HG03039 (cell line): Measurements from ENCODE around the gene FZD10.

Experiments used
- ATAC-seq: cut with Tn5 transposase; IDR thresholded peaks from one replicate; pipeline ENCODE4 v1.9.1; 2021; ENCODE audit warnings: mild to moderate bottlenecking, moderate library complexity; ENCODE audit not compliant: unreplicated experiment

The FZD10 gene

DNA sequence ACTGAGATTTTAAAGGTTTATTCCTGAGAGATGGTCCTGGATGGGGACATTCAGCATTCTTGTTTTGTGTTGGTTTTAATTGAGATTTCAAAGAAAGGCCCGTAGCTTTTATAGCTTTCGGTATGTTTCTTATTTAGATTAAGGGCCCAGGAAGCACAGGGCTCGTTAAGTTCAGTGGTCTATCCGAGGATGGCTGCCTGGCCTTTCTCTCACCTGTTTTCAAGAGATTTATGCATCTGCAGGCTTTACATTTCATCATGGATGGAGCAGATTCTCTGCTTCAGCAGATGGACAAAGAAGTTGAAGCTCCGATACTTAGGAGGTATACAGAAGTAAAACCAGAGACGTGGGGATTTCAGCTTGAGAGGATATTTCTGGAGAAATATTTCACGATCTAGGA lies 16.0 kb downstream of the FZD10 start:
- ATAC-seq = no peak

DNA sequence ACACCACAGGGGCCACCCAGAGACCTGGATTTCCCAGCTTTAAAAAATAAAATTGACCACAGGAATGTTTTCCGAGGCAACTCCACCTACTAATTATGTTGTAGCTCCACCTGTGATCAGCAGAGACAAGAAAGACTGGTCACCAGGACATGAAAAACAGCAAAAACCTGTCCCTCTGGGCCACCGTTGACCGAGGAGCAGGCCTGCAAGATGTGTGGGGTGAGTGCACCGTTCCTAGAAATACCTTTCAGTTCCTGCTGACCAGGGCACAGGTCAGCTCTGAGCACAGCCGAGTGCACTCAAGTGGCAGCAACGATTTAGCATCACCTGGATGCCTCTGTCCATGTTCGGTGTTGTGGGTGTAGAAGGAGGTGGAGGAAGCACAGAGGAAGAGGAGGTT lies 16.9 kb downstream of the FZD10 start:
- ATAC-seq = no peak

- ATAC-seq = no peak
Observed at GRCh38 chr12:130179621-130180020, 17.4 kb downstream of the FZD10 start.

GRCh38 chr12:130181211-130181610 lies 18.9 kb downstream of the FZD10 start:
- no peak for ATAC-seq

DNA sequence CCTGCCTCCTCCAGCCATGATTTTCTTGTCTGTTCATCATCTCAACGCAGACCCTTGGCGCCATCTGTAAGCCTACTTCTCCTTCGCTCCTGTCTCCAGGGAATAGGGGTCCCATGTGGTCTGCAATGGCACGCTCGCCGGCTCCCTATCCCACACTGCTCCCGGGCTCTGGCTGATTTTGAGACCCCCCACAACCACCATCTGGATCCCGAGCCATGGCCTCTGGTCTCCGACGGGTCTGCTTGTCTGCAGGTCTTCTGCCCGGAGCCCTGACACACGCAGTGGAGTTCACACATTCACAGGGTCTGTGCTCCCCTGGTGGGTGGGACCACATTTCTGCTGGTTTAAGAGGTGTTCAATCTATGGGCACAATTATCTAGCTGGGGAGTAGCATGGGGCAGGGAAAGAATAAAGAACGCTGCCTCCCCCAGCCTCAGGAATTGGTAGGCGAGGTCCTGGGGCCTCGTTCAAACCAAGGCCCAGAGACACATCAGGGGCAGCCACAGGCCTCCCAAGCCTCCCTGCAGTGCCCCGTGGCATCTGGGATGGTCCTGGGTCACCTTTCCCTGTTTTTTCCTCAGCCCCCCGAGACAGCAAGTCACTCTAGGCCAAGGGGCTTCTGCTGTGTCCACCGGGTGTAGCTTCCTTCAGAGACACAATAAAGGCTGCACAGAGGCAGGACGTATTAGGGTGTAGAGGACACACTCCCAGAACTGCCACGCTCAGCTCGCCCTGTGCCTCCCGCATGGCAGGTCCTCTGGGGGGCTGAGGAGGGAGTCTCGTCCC lies 21.5 kb downstream of the FZD10 start:
- ATAC-seq = no peak

DNA sequence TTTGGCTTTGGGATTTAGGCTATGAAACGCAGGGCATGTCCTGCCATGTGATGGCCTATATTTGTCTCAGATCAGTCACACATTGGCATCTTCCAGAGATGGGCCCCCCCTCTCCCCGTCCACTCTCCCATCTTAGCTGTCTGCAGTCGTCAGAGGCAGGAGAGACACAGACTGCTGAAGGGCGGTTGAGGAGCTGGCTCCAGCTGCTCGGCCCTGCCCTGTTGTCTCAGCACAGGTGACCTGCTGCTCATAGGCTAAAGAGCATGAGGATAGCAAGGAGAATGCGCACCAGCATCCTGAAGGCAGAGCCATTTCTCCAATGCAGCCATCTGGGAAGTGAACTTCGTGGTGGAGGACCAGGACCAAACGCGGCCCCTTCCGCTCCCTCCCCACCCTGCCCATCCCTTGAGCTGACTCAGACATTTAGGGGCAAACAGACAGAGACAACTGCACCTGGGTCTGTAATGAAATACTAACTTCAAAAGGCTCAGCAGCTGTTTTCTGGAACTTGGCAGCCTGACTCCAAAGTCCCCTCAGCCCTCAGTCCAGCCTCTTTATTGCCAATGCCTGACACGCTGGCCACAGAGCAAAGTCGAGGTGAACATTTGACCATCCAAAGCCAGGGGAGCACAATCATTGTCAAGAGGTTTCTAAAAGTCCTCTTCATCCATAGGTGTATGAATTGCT lies 22.3 kb downstream of the FZD10 start:
- no peak for ATAC-seq

DNA sequence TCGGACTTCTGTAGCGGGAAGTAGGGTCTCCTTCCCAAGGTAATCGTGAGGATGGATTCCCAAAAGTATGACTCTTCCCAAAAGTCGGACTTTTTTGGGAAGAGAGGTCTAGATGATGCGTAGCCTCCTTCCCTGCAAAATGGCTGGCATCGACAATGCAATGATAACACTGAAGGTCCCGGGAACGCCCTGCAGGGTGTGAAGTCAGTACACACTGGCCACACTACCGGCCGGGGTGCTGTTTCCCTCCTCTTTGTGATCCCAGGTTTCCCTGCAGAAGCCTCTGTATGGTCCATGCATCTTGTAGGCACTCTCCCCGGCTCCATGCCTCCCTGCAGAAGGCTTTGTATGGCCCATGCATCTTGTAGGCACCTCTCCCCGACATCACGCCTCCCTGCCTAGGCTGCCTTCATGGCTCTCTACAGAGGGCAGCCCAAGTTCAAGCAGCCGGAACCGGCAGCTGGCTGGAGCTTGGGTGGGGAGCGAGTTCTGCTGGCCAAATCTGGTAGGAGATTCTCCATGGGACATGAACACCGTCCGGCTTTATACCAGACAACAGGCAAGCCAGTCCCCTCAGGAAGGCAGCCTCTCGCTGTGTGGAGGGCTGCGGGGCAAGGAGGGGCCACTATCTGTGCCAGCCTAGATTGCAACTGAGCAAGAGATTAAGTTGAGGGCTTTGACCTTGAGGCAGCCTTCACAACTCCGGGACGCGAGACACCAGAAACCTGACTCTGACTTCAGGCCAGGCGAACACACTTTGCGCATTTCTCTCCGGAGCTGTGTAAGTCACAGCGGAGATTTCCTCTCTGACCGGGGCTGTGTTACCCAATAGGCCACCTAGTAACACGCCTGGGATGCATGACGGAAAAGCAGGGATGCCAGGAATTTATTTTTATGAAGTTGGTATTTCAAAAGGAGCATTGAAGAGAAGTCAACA lies 23.5 kb downstream of the FZD10 start:
- no peak for ATAC-seq

GRCh38 chr12:130186651-130187268 lies 24.5 kb downstream of the FZD10 start:
- no peak for ATAC-seq

DNA sequence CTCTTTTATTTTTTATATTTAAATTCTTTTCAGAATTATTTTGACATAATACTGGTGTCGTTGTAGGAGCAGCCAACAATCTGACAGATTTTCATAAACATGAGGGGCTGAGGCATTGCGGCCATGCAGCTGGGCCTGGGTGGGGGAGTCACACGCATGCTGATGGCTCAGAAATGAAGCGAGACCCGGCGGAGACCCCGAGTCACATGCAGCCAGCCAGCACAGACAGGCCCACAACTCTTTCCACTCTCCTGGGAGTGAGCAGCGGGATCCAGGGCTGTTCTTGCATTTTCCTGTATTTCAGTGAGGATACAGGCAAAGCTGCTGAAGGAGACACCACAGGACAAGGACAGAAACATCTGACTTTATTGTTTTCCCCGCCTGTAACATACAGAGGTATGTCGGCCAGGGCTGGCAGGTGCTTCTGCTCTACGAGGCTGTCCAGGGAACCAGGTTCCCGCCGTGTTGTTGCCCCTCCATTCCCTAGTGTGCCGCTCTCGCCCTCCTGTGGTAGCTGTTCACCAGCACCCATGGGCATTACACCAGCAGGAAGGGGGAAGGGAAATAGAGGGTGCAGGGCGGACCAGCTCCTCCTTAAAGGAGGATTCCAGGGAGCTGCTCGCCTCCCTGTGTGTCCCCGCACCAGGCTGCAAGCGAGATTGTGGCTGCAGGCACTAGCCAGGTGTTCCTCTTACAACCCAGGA lies 30.5 kb downstream of the FZD10 start:
- ATAC-seq = no peak

DNA sequence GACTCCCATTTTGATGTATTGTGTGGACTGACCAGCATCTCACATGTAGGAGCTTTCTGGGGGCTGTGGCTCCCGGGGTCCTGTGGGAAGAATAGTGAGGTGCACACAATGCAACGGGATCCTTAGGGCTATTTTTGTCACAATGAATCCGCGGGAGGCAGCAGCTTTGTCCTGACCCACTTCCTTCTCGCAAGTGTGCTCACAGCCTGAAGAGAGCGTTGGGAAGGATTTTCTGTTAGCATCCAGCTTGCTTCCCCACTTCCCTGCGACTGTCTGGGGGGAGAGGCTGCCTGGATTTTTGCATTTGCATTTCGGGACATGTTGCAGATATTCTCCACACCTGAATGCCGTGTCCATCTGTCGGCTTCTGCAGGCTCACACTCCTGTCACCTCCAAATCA lies 31.9 kb downstream of the FZD10 start:
- no peak for ATAC-seq

DNA sequence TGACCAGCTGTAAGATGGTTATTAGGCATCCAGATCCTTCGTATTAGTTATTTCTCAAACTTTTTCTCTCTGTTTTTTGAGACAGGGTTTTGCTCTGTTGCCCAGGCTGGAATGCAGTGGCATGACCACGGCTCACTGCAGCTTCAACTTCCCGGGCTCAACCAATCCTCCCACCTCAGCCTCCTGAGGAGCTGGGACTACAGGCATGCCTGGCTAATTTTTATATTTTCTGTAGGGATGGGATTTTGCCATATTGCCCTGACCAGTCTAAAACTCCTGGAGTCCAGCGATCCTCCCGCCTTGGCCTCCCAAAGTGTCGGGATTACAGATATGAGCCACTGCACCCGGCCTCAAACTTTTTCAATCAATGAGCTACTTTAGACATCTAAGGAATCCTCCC lies 33.1 kb downstream of the FZD10 start:
- ATAC-seq = no peak

- ATAC-seq = no peak
Observed at GRCh38 chr12:130195776-130196175, 33.5 kb downstream of the FZD10 start.

- ATAC-seq = no peak
Observed at GRCh38 chr12:130196827-130197226, 34.6 kb downstream of the FZD10 start.

GRCh38 chr12:130198026-130198662 lies 35.9 kb downstream of the FZD10 start:
- ATAC-seq = no peak

DNA sequence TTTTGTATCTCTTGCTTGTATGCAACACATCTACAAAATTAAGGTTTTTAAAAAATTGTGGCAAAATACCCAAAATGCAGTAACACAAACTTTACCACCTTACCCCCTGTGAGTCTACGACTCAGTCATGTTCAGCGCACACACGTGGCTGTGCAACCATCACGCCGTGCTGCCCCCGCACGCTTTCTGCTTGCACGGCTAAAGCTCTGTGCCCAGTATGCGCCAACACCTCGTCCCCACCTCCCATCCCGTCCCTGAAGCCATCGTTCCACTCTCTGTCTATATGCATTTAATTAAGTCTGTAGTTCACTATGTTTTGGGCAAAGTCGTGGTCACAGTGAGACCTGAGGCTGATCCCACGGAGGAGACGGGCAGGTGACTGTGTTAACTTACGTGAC lies 36.4 kb downstream of the FZD10 start:
- no peak for ATAC-seq

DNA sequence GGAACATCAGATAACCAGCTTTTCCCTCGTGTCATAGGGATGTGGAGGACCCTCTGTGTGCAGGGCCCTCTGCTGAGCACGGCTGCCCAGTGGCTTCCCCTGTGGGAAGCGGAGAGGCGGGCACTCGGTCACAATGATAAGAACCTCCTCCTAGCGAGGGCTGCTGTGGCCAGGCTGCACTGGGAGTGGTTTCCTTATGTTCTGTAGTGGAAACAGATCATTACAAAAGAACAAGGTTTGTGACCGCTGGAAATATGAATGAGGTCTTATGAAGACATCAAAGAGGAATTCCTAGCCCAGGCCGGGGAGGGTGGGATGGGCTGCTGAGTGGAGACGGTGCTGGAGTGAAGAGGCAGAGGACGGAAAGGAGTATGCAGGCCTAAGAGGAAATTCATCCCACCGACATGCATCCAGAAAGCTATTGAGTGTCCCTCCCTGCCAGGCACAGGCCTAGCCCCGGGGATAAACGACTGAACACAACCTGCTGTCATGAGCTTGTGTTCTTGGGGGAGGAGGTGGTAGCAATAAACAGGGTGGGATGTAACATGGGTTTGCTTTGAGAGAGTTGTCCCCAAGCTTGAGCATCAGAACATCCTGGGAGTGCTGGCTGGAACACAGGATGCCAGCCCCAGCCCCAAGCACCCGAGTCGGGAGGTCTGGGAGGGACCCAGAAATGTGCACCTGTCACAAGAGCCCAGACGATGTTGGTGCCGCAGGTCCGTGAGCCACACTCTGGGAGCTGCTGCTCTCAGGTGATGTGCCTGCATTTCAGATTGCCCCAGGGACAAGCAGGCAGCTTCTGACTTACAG lies 37.5 kb downstream of the FZD10 start:
- no peak for ATAC-seq

DNA sequence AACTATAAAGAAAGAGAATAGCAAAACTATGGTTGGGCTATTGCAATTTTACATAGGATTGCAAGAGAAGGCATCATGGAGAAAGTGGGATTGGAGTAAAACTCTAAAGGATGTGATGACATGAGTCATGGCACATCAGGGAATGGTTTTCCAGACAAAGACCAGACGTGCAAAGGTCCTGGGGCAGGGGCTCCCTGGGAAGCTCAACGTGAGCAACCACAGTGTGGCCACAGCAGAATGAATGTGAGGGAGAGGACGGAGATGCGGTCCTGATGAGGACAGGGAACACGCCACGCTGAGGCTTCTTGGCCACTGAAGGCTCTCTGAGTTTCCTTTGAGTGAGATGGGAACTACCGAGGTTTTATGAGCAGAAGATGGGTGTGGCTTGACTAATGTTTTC lies 38.2 kb downstream of the FZD10 start:
- ATAC-seq = no peak

DNA sequence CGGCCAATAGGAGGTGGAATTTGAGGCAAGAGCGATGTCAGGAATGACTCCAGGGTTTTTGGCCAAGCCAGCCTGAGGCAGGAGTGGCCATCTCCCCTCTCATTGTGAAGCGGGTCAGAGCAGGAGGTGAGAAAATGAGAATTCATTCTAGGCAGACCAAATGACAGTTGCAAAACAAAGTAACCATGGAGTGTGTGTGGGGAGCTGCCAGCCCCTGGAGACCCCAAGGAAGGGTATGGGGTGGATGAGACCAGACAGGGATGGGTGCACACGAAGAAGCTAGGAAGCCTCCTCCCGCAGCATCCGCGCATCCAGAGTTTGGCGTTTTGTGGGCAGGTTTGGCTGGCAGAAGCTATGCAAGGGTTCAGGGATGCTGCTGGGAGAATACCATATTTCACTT lies 38.8 kb downstream of the FZD10 start:
- no peak for ATAC-seq

DNA sequence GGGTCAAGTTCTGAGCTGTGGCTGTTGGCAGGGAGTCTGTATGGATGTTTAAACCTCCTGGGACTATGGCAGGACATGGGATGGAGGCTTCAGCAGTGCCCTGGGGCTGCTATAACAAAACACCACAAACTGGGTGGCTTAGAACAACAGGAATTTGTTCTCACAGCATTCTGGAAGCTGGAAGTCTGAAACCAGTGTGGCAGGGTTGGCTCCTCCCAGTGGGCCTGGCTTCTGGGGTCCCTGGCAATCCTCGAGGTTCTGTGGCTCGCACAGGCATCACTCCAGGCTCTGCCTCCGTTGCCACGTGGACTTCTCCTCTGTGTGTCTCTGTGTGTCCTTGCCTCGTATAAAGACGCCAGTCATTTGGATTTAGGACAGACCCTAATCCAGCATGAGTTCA lies 39.9 kb downstream of the FZD10 start:
- ATAC-seq = no peak
